ENCODE data around the gene ADGRA1.

DNA sequence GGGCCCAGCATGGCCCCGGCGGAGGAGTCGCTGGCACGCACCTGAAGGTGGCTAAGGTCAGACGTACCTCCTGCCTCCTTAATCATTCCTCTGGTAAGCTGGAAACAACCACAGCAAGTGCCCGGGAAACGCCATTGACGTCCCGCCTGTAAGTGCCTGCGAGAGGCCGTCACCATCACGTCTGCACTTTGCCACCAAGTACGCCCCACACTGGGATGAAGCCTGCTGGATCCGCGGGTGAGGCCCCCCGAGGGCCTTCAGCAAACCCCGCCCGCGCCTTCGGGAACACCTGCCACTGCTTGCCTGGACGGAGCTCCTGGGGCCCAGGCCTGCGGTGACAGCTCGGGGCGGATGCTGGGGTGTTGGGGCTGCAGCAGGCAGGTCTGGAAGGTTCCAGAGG, 12.5 kb downstream of the ADGRA1 start:
- no peak for TF ChIP-seq CTCF (IDR thresholded peaks at IDR 0.05)
- TF ChIP-seq POLR2A (IDR thresholded peaks at IDR 0.05): no peak
